ENCODE data around the gene MYO15B.
A peak's percentile ranks its signal among the peaks of the same experiment; 100 is the strongest.

MYO15B gene

DNA sequence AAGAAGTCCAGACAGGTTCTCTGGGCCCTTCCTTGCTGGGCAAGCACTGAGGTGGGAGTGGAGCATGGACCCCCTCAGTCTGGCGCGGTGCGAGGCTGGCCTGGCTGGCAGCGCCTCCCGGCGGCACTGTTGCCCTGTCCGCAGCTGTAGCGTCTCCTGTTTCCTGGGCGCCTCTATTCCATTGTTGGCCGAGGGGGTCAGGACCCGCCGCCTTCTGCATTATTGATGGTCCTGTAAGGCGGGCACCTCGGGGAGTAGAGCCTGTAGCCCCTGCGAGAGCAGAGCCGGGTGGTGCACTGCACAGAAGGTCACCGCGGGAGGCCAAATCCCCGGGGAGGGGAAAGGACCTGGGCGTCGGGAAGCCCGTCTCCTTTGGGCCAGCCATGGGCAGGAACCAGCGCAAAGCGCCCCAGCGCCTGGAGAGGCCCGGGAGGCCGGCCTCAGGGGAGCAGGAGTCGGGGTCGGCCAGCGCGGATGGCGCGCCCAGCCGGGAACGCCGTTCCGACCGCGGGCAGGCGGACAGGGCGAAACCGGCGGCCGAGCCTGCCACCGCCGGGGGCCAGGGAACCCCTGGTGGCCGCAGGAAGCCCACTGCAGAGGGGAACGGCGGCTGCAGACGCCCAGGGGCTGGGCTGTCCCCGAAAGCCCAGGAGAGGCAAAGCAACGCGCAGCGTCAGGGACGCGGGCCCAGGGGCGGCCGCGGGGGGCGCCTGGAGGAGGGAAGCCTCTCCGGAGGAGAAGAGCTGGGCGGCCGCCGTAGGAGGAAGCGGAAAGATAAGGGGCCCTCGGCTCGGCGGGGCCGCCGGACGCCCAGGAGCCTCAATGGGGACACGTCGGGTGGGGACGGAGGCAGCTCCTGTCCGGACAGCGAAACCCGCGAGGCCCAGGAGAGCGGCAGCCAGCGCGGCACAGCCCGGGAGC, at the start of gene MYO15B:
MYO15B (plus strand) TSS at position 126 of the 921 bp plus-strand sequence; CDS start at position 384, 258 bp downstream.
- peak; percentile 67 for DNase-seq

GRCh38 chr17:75539967-75540729, 47.5 kb upstream of the MYO15B start:
- DNase-seq: no peak

- no peak for DNase-seq
These were observed 46.6 kb upstream of the MYO15B start for GRCh38 chr17:75540923-75541503.

DNA sequence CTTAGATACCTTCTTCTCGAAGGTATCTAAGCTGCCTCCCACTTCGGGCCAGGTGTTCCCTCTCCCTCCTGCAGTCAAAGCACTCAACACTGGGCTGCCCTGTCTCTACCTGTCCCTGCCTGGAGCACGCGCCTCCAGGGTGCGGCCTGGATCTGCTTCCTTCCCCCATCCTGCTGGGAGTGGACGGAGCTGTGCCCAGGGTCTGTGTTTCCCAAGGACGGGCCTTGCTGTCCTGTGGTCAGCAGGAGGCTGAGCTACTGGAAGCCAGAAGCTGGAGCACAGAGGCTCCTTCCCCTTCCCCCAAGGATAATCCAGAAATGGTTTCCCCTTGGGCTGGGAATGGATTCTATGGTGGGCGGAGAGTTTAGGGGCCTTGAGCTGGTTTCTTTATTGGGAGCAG, 45.4 kb upstream of the MYO15B start:
- DNase-seq: no peak

- no peak for DNase-seq
These were observed 44.8 kb upstream of the MYO15B start for GRCh38 chr17:75542728-75543336.

DNA sequence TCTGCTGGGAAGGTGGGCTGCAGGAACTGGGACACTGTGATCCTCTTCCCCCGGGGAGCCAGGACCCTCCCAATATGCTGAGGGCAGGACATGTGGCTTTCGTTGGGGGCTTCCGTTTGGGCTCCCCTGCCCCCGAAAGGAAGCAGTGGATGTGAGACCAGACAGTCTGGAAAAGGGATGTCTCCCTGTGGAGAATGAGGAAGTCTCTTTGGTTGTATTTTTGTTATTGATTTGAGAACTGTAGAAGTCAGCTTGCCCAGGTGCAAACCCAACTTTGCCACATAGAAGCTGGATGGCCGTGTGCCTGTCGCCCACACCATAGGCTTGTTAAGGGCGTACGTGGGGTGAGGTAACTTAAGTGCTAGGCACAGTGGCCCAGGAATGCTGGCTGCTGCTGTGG, 43.4 kb upstream of the MYO15B start:
- DNase-seq: no peak

- no peak for DNase-seq
These were observed 41.4 kb upstream of the MYO15B start for GRCh38 chr17:75546181-75546580.

DNA sequence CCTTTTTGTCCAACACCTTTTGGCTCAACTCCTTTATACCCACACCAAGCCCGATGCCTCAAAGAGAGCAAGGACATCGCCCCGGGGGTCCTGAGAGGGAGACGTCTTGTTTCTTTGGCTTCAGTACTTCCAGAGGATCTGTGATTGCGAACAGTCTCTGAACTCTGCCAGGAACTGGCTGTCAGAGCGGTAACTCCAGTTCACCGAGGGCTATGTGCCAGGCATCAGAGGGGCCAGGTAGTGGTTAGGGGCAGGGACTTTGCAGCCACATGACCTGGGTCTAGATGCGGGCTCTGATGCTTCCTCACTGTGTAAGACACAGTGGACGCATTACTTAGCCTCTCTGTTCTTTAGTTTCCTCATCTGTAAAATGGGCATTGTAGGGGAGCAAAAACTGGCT, 40.5 kb upstream of the MYO15B start:
- DNase-seq: no peak

GRCh38 chr17:75548813-75549212, 38.8 kb upstream of the MYO15B start:
- no peak for DNase-seq

DNA sequence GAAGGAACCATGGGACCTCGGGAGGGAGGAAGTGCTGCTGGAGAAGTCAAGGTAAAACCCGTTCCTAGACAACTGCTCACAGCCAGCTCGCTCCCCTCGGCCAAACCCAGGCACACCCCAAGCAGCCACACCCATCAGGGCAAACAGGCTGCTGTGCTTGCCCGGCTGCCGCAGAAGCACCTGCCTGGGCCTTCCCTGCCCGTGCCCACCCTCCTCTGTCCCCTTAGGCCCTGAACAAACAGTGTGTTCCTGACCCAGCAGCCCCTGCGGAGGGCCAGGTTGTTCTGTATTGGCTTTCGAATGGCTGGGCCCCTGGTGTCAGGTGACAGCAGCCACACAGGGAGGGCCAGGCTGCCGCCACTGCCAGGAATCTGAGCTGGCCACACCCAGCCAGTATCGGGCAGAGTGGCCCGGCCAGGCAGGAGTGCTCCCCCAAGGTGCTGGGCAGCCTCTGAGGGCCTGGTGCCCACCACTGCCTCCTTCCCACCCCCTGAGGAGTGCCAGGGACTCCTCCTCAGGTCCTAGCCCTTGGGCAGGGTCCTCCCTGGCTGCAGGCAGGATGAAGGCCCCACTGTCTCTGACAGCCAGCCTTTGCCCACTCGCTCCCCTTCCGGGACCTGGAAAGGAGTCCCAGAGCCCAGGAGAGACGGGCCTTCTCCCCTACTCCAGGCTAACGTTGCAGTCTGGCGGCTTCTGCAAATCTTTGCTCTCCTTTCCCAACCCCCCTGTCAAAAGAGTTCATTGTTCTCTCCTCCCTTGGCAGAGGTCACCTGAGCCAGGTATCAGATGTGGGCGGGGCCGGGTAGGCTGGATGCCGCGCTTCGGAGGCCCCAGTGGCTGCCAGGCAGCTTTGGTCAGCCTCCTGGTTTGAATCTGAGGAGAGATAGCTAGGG, 38.1 kb upstream of the MYO15B start:
- no peak for DNase-seq

DNA sequence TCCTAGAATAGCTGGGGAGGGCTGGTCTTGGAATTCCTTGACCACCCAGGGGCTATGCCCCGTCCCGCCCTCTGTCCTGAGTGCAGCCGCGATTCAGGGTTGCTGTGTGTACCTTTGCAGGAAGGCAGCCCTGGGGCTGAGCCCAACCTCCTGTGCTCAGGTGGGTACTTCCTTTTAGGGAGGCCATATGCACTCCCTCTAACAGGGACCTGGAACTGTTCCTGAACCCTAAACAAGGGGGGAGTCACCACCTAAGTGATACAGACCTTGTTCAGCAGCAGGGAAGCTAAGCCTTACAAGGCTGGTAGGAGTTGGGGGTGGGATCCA, 37.5 kb upstream of the MYO15B start:
- no peak for DNase-seq

GRCh38 chr17:75551266-75551665, 36.3 kb upstream of the MYO15B start:
- no peak for DNase-seq

- DNase-seq: no peak
These were observed 34.9 kb upstream of the MYO15B start for GRCh38 chr17:75552425-75553294.

DNA sequence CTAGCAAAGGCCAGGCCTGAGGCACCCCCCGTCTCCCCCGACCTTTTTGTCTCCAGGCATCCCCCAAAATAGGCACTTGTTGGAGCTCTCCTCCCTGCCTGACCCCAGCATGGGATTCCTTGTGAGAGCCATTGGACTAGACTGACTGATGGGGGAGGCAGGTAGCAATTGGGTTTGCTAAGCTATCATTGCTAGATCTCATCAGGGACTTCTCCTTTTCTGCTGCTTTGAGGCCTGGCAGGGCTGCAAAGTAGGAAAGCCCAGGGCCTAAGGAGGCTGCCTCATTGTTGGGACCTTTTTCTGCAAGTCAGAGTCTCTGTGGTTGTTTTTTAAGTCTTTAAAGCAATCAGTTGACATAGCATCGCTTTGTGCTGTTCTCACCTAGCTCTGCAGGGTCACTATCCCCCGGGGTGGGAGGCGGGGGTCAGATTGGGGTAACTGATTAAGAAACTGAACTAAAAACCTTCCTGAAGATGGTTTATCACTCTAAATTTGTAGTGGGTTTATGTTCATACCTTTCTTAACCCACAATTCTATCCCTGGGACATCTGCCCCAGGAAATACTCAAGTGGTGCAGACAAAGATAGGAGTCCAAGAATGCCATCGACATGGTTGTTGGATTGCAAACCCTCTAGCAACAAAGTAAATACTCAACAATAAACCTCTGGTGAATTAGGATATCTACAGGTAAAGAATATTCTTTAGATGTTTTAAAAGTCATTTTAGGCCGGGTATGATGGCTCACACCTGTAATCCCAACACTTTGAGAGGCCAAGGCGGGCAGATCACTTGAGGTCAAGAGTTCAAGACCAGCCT, 34.1 kb upstream of the MYO15B start:
- DNase-seq: no peak

DNA sequence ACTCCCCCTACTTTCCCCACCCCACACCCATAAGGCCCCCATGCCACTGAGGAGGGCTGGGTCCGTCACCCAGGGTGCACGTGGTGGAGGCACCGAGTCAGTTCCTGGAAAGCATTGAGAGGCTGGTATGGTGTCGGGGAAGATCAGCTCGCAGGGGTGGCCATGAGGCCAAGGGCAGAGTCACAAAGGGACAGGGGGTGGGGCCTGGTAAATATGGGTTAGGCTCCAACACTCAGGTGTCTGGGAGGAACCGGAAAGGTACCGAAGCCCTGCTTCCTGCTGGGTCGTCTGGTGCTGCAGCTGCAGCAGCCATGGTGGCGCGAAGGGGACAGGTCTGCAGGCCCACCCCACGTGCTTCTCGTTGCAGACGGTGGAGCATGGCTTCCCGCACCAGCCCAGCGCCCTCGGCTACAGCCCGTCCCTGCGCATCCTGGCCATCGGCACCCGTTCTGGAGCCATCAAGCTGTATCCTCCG, 31.9 kb upstream of the MYO15B start:
- no peak for DNase-seq

DNA sequence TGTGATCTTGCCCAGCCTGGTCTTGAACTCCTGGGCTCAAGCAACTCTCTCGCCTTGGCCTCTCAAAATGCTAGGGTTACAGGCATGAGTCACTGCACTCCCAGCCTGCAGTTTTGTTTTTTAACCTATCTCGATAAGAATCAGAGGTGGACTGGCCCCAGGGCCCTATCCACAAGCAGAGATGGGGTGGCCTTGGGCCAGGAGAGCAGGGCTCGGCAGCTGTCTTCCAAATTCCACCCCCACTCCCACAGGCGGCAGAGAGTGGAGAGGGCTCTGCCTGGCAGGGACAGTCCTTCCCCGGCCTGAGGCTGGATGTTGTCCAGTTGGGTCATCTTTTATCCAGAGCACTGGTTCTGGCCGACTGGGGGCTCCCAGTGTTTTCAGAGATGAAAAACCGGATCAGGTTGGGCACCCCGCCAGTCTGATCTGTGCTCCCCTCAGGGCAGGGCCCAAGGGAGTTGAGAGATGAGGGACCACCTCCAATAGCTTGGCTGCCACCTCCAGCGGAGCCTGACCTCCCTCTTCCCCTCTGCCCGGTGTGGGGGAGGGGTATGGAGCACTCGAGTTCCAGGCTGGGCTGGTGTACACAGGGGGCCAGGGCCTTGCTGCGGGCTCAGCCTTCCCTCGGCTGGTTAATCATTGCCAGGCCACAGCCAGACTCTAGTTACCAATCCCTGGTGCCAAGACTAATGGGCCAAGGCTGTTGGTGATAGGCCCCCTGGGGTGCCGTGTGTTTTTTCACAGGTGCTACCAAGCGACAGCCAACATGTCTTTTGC, 30.3 kb upstream of the MYO15B start:
- no peak for DNase-seq

GRCh38 chr17:75557852-75558665, 29.5 kb upstream of the MYO15B start:
- no peak for DNase-seq

All from stimulated activated CD4-positive, alpha-beta T cell treated with anti-CD3 and anti-CD28 coated beads, Interleukin-4, amount 100 ng/mL, for 1 hour (primary cell).